CD4-positive, alpha-beta T cell treated with Interleukin-4 for 1 hour (primary cell): ENCODE results near the gene ITGA3.

Experiments used
- DNase-seq, 2 donors: peaks; one replicate each; pipeline ENCODE4 v3.0.0-alpha.2; 2020 to 2022

Gene ITGA3

DNA sequence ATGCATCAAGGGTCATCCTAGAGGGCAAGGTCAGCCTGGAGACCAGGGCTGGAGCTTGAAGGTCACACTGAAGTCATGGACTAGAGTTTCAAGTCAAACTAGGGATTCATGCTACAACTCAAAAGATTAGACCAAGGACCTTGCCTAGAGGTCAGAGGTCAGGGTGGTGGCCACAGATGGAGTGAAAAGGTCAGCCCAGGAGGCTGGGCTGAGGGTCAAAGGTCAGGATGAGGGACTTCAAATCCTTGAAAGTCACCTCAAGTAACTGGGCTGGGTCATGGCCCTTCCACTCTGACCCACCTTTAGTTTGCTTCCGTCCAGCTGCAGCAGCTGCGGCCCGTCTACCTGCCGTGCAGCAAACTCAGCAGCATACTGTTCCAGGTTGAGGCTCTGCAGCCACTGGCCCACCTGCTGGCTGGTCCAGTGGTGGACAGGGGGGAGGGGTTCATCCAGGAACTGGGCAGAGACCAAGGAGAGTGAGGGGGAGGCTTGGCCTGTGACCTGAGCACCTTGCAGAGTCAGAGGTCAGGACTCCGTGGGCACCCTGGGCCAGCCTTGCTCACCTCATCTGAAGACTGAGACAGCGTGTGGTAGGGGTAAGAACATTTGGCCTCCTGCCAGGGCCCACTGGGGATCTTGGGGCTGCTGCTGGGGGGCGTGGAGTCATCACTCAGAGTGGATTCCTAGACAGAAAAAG, 57.9 kb downstream of the ITGA3 start:
- no peak for DNase-seq

DNA sequence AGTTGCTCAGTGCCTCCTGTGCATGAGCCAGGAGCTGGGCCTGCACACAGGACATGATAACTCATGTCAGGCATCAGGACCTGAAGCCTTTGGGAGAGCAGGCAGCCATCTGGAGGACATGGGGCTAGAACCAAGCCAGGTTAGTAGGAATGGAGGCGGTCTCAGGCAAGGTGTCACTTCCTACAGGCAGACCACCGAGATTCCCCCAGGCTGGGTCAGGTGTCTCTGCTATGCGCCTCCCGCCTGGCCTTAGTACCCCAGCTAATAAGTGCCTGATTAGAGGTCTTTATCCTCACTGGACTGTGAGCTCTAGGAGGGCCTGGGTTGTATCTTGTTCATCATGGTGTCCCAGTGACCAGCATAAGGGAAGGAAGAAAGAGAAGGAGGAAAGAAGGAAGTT, 58.5 kb downstream of the ITGA3 start:
- no peak for DNase-seq

DNA sequence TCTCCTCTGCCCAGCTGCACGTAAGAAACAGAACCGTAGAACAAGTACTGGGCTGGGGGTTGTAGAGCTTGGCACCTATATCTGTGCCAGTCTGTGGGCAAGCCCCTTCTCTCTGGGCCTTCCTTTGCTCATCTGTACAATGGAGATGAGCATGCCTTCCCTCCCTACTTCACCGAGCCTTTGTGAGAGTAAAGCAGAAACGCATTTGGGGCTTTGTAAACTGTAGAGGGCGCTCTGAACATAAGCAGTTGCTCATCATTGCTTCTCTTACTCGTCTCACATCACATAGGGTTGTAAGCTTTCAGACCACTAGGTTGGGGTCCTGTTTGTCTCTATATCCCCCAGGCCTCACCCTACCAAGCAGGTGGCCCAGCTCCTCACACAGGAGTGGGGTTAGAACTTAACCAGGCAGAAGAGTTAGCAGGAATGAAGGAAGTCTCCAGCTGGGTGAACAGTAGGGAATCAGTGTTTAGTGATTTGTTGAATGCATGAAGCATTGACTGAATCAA, 59.0 kb downstream of the ITGA3 start:
- peak; percentile 46 to 59 for DNase-seq

DNA sequence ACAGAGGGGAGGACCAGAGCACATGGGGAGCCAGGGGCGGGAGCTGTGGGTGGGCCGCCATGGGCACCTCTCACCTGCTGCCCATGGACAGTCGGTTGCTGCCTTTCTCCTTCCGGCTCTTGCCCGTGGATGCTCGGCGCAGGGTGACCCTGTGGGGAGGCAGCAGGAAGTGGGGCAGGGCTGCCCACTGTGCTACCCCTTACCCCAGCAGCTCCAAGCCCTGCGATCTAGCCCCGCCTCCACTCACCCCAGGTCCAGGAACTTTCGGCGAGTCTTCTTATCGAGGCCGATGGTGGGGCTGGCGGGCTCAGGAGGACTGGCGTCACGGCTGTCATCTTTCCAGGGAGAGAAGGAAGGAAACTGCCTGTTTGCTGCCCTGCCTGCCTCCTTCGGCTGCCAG, 59.8 kb downstream of the ITGA3 start:
- no peak for DNase-seq

DNA sequence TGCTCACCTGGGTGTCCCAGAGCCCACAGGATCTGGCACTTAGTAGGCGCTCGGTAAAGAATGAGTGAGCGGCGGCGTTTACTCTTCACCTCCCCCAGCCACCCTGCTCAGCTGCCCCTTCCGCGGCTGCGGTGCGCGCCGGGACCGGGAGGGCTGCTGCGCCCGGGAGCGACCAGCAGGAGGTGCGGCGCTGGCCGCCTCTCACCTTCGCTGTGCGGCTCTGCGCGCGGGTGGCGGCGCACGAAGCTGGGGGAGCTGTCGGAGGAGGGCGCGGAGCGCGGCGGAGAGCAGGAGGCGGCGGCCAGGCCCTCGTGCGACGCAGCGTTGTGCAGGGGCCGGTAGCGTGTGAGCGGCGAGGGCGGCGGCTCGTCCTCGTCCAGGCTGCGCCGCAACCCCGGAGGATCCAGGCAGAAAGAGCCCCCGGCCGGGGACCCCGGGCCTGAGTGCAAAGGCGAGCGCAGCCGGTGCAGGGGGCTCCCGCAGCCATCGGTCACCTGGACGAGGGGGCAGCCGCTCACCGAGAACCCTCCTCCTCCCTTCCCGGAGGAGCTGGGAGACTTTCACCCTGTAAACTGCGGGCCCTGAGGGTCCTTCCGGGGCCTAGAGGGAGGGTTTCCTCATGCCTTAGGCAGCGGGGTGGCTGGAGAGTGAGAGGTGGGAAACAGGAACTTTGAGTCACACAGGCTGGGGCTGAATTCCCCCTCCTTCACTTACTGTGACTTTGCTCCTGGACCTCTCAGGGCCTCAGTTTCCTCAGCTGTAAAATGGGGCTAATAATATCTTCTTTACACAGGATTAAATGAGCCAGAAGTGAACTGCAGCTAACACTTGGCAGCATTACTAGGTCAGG, 61.5 kb downstream of the ITGA3 start:
- peak; percentile 58 to 60 for DNase-seq

DNA sequence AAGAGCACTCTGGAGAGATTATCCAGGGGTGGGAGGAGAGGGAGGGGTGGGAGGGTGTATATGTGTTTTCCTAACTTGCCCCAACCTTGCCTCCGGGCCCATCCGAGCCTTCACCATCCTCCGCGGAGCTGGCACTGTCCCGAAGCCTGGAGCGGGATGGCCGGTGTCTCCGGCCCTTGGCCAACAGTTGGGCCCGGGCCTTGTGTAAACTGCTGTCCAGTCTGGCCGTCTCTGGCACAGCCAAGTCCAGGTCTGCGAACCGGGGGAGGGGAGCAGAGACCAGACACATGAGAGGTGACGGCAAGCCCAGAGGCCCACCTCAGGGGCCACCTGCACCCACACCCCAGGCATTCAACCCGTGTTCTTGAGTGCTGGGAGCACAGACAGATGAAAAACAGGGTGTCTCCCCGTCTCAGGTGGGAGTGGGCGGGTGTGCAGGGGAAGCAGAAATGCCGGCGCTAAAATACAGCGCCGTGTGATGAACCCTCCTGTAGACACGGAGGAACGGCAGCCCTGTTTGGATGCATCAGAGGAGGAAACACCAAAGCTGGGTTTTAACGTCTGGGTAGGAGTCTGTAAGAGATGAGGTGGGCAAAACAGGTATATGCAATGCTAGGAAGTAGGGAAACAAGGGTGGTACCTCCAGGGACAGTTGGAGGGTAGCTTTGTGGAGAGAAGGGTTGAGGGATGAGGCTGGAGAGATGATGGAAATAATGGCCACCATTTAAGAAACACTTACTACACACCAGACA, 62.3 kb downstream of the ITGA3 start:
- no peak for DNase-seq

DNA sequence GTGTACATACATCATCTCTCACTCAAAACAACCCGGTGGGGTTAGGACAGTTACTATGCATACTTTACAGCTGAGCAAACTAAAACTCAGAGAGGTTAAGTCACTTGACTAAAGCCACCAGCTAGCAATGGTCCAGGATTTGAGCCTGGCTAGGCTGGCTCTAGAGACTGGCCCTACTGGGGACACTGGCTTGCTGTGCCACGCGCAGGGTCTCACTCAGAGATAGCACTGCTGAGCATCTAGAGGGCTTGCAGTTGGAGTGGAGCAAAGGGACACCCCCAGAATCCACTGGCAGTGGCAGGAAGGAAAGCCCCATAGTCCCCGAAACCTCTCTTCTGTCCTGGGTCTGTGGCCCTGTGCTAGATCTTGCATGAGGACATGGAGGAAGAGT, 62.9 kb downstream of the ITGA3 start:
- no peak for DNase-seq

DNA sequence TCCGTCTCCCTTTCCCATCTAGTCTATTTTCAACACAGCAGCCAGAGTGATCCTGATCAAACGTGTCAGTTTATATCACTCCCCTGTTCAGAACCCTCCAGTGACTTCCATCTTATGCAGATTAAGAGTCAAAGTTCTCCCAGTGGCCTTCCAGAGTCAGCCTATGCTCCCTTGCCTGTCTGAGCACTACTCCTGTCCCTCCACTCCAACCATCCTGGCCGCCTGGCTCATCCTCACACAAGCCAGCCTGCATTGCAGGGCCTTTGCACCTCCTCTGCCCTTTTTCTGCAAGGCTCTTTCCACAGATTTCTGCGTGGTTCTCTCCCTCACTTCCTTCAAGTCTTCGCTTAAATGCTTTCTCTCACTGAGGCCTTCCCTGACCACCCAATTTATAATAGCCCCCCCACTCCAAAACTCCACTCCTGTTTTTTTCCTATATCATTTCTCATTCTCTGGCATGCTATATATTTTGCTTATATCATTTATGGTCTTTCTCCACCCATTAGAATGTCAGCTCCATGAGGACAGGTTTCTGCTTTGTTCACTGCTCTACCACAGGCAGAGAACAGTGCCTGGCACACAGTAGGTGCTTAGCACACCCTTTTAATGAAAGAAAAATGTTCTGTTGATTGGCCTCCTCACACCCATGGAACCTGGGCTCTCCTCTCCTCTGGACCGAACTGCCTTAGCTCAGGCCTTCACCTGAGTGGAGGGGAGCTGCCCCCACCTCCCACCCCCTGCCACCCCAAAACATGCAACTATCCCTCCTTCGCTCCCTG, 64.8 kb downstream of the ITGA3 start:
- no peak for DNase-seq

DNA sequence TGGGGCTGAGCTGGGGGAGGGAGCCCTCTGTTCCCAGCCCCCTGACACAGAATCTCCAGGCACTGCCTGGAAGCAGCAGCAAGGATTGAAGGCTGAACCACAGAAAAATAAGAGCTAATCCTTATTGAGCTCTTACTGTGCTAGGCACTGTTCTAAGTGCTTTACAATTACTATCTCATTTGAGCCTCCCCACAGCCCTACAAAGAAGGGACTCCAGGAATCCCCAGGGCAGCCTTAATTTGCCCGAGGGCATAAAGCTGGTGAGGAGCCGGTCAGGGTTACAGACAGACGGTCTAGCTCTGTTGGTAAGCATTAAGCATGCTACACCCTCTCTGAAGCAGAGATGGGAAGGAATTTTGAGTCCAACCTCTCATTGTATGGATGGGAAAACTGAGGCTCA, 67.0 kb downstream of the ITGA3 start:
- no peak for DNase-seq

DNA sequence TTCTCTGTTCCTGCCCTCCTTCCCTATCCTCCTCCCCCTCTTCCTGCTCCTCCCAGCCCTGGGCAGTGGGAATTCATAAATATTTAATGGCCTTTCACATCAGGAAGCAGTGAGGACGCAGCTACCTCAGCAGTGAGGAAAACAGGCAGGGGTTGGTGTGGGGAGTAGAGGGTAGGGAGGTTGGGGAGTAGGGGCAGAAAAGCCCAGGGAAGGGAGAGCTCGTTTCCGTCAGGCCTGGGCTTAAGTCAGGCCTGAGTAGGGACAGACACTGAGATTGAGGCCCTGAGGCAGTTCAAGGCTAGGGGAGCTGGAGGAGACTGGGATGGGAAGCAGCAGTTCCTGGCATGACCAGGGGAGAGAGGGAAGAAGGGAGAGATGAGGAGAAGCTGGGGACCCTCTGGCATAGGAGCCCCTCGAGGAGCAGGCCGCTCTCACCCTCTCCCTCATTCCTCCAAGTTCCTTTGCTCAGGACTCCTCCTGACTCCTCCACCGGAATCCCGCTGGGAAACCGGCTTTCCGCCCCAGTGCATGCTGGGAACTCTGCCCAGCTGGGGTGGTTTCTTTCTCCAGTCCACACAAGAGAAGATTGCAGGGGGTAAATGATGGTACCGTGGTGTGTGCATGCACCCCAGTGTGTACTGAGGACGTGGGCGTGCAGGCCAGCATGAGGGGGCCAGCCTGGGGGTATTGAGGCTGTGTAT, 67.9 kb downstream of the ITGA3 start:
- no peak for DNase-seq

DNA sequence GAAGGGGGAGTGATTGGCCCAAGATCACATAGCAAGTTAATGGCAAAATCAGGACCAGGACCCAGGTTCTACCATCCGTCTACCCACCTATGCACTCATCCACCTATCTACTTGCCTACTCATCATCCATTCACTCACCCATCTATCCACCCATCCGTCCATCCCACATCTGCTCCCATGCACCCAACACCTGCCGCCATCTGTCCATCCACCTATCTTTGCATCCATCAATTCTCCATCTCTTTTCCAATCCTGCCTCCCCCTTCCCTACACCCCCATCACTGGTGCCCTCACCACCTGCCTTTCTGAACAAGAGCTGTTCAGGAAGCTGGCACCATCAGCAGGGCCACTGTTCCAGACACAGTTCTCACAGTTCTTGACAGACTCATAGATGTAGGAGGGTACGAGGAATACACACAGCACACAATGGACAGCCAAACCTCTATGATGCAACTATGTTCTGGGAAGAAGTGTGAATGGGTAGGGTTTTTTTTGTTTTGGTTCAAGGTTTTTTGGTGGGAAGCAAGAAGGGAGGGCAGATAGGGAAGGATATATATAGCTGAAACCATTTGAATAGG, 69.6 kb downstream of the ITGA3 start:
- DNase-seq: no peak

DNA sequence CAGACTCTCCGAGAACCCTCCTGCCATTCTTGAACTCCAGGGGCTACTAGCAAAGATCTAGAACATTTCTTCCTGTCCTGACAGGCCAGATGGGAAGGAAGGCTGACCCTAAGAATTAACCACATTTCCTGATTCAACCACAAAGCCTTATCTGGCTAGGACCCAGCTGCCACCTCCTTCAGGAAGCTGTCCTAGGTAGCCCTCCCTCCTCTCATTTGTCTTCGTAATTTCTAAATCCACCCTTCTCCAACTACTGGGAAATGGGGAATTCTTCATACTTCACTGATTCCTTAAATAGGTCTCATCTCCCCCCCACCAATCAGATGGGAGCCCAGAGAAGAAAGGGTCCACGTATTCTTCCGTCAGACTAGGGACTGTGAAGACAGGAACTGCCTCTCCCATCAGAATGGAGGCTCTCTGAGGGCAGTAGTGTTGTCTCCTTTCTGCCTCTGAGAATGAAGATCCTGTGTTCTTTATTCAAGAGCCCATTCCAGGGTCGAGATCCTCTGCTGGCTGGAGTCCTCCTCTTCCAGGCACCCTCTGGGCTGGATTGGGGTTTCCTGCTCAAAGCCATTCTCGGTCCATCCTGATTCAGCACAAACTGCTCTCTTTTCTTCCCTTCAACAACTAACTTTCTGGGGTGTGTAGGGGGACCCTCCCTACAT, 71.9 kb downstream of the ITGA3 start:
- DNase-seq: no peak

DNA sequence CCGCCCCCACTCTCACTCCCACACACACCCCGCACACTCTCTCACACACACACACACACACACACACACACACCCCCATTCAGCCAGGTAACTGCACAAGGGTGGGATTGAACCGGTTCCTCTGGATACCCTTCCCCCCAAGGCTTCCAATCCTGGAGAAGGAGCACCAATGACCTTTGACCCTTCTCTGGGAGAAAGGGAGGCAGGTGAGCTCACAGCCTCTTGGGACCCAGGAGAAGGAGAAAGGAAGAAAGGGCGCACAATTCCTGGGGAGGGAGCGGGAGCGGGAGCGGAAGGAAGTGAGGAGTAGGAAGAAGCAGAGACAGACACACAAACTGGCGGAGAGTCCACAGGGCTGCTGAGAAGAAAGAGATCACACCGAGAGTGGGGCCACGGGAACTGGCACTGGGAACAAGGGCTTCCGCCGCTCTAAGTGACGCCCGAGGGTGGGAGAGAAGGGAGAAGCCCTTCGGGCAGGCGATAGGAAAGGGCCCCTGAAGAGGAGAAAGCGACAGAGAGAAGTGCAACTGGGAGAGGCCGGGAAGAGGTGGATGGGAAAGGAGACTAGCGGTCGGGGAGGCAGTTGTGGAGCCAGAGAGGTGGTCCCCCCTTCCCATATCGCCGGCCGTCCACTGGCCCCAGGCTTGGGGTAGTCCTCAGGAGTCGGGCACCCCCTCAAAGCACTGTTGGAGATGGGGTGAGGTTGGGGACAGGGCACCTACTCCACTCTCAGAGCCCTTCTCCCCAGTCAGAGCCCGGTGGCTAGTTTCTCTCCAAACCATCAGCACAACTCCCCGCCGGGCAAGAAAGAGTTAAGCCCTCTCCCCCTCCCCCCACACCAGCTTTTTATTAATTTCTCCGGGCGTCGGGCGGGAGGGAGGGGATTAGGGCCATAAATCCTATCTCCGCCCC, 72.8 kb downstream of the ITGA3 start:
- no peak for DNase-seq

DNA sequence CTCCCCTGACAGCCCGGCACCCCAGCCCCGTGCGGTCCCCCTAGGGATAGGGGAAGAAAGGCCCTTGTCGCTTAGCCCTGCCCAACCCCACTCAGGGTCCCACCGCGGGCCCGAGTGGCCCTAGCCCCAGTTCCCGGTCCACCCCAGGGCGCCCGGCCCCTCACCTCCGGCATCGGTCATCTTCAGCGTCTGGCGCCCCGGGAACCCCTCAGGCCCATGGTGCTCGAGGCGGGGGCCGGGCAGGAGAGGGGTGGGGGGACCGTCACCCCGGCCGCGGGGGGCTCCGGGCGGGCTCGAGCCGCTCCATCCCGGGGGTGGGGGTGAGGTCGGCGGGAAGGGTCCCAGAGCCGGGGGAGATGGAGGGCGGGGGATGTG, 73.4 kb downstream of the ITGA3 start:
- DNase-seq: no peak

DNA sequence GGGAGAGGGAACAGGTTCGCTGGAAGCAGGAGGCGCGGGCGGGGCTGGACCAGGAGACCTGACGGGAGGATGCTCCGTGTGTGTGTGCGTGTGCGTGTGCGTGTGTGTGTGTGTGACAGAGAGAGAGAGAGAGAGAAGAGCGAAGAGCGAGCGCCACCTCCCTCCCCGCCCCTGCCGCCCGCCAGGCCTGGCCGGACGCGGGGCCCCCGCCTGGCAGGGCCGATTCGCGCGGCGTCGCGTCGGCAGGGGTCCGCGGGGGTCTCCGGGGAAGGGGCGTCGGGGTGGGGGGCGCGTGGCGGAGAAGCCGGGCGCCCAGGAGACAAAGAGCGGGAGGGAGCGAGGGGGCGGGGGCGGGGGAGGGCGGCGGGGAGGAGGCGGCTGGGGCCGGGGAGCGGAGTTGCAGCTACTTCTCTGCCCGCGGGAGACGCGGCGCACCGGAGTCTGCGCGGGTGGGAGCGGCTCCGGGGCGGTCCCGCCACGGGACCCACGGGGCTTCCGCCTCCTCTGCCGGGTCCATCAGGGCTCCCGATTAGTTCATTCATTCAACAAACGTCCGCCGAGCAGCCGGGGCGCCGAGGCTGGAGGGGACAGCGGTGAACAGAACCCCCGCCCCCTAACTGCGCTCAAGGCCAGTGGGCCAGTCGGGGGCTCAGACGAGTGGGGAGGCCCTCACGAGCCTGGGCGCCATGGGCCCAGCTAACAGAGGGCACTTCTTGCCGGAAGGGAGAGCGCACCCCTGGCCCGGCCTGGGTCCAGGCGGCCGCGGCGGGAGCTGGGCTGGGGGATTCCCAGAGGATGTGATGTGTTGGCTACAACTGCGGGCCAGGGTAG, 74.0 kb downstream of the ITGA3 start, which contains the start of gene SAMD14:
SAMD14 (minus strand) TSS at position 433 of the 831 bp plus-strand sequence. CDS start 5,201 bp downstream, outside the sequence.
- peak; percentile 59 to 71 for DNase-seq

DNA sequence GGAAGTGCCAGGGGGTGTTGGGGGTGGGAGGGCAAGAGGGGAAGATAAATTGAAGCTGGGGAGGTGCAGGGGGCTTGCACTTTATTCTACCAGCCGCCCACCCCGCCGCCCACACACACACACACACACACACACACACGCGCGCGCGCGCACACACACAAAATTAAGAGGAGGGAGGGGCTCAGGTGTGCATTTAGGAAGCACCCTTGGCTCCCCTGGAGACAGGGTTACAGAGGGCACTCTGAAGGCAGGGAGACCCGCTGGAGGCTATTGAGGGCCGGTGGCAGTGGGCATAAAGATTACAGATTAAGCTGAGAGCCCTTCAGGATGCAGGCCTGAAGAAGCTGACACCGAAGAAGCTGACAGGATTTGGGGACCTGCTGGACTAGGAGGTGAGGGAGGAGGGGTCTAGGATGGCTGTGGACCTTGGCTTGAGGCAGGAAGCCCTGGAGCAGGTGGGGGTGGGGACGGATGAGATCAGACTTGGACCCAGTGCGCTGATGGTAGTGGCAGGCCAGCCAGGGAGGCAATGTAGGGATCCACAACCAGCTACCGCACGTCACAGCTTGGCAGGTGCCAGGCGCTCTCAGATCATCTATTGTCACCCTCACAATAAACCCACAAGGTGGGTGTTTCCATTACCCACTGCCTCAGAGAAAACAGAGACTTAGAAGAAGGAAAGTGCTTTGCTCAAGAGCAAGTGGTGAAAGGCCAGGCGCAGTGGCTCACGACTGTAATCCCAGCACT, 74.8 kb downstream of the ITGA3 start:
- no peak for DNase-seq

DNA sequence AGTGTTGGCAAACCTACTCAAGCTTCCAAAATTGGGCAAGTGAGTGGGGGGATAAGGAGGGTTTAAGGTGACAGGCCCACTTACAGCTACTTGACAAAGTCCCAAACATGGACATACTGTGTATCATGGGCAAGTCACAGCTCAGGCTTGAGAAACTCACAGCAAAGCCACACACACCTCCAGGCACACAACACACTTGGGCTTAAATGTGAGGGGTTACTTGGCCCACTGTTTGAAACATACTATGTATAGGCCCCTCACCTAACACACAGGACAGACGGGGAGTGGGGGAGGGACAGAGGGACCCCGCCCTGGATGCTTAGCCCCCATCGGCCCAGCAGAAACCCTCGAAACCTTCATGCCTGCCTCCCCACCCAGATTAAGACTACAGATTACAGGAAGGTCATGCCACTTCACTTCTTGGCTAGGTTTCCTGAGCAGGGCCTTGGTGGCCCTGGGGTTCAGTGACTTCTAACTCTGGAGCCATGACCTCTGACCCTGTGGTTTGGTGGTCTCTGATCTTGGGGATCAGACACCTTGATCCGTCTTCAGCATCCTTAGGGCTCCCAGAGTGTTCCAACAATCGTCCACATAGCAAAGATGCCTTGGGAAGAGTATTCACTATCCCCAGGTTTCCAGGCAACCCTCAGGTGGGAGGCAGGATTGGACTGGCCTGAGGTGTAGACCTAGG, 76.3 kb downstream of the ITGA3 start:
- no peak for DNase-seq
